PC-3 (cell line): Measurements from ENCODE around the gene DHDDS. TPM values are rescaled to one million over a fixed set of nuclear protein-coding genes. Genes with fewer than 3 reads are reported as not detected.

Experiments
- ATAC-seq: fragments of 200-7000 bp; cut with Tn5 transposase; 2 replicates; pipeline ENCODE4 v1.9.1; 2020; ENCODE audit warnings: mild to moderate bottlenecking, moderate library complexity
- BruUV-seq: library from RNA; stranded (reverse); fragments of 400-500 nt; replicated peaks from 2 replicates; lab custom pipeline; 2021; lab: Mats Ljungman, UMichigan
- CTCF ChIA-PET: fragments of 300-600 bp; sonication (Branson Sonifier 250); formaldehyde crosslinking; loops from one replicate; lab custom pipeline; 2022; ENCODE audit warnings: antibody characterized with exemption; lab: Charles Lee
- POLR2A ChIA-PET: fragments of 300-600 bp; sonication (Branson Sonifier 250); formaldehyde crosslinking; loops from one replicate; lab custom pipeline; 2022; ENCODE audit warnings: antibody characterized with exemption; ENCODE audit not compliant: unreplicated experiment; lab: Charles Lee
- DNase-seq: peaks from one replicate; pipeline ENCODE4 v3.0.0-alpha.2; 2015
- H2AFZ ChIP-seq: fragments of 300-600 bp; sonication (generic); 2 replicates; pipeline ENCODE4 v1.6.0; 2016; ENCODE audit warnings: antibody characterized with exemption, low read length
- H3F3A ChIP-seq: fragments of 300-600 bp; sonication (generic); one replicate; pipeline ENCODE4 v1.6.0; 2017; ENCODE audit warnings: antibody characterized with exemption, low read length, control low read depth, mild to moderate bottlenecking; ENCODE audit not compliant: unreplicated experiment
- H3K27ac ChIP-seq: fragments of 300-600 bp; sonication (generic); 2 replicates; pipeline ENCODE4 v1.5.1; 2016; ENCODE audit warnings: mild to moderate bottlenecking, low read length
- H3K27me3 ChIP-seq: fragments of 300-600 bp; sonication (generic); 2 replicates; pipeline ENCODE4 v1.6.1; 2016; ENCODE audit warnings: low read length, mixed read lengths
- H3K36me3 ChIP-seq: fragments of 300-600 bp; sonication (generic); 2 replicates; pipeline ENCODE4 v1.6.1; 2016; ENCODE audit warnings: low read depth, mixed run types, low read length, mixed read lengths
- H3K4me1 ChIP-seq: fragments of 300-600 bp; sonication (generic); 2 replicates; pipeline ENCODE4 v1.5.1; 2016; ENCODE audit warnings: low read length; ENCODE audit not compliant: insufficient read depth
- H3K4me2 ChIP-seq: fragments of 300-600 bp; sonication (generic); 2 replicates; pipeline ENCODE4 v1.6.0; 2016; ENCODE audit warnings: low read length
- H3K4me3 ChIP-seq: fragments of 300-600 bp; sonication (generic); 2 replicates; pipeline ENCODE4 v1.5.1; 2016; ENCODE audit warnings: mild to moderate bottlenecking, low read length, mixed read lengths
- H3K79me2 ChIP-seq: fragments of 300-600 bp; sonication (generic); 2 replicates; pipeline ENCODE4 v1.6.1; 2017; ENCODE audit warnings: low read length, mixed read lengths
- H3K9ac ChIP-seq: fragments of 300-600 bp; sonication (generic); 2 replicates; pipeline ENCODE4 v1.6.0; 2016; ENCODE audit warnings: mild to moderate bottlenecking, low read length
- H3K9me2 ChIP-seq: fragments of 300-600 bp; sonication (generic); replicated peaks from 2 replicates; pipeline ENCODE4 v1.6.1; 2016; ENCODE audit warnings: mixed run types, low read length, mixed read lengths
- H3K9me3 ChIP-seq: fragments of 300-600 bp; sonication (generic); 2 replicates; pipeline ENCODE4 v1.6.1; 2016; ENCODE audit warnings: low read length, mixed read lengths
- H4K20me1 ChIP-seq: fragments of 300-600 bp; sonication (generic); 2 replicates; pipeline ENCODE4 v1.6.1; 2016; ENCODE audit warnings: low read length, mixed read lengths
- CTCF ChIP-seq: fragments of 300-600 bp; sonication (generic); conservative IDR thresholded peaks from 2 replicates; pipeline ENCODE4 v1.5.1; 2017; ENCODE audit warnings: antibody characterized with exemption, low read depth, mild to moderate bottlenecking, low read length
- EZH2 ChIP-seq: fragments of 300-600 bp; sonication (generic); IDR thresholded peaks from one replicate; pipeline ENCODE4 v1.6.1; 2017; ENCODE audit warnings: antibody characterized with exemption, mild to moderate bottlenecking, low read length; ENCODE audit not compliant: unreplicated experiment
- EZH2phosphoT487 ChIP-seq: fragments of 300-600 bp; sonication (generic); IDR thresholded peaks from 2 replicates; pipeline ENCODE4 v1.6.1; 2018; ENCODE audit warnings: mild to moderate bottlenecking, antibody characterized with exemption, low read length, borderline replicate concordance
- intact Hi-C: fragments of 100-400 bp; cut with micrococcal nuclease; formaldehyde crosslinking; loops from 2 replicates; pipeline ENCODE4 v1.9.0; 2023
- total RNA-seq: library from RNA; depleted of rRNA; stranded (reverse); fragments of >200 nt; gene quantifications from 2 replicates; pipeline ENCODE4 v1.2.3, GENCODE V29; 2014

The DHDDS gene
- total RNA-seq, 1 experiment from 2014 or later, result 49.6 TPM

- Histone ChIP-seq H3K9me3 (no peaks in the 10 kb centered on the region), H3K27ac (no peak overlapping the region), H3K4me1 (peaks cover 29% of the 10 kb centered on the region), H3K9me2 (no peaks in the 10 kb centered on the region), H3K79me2 (no peaks in the 10 kb centered on the region), H4K20me1 (no peaks in the 10 kb centered on the region), H2AFZ (no peak overlapping the region), H3F3A (no peaks in the 10 kb centered on the region), H3K4me3 (no peak overlapping the region), H3K36me3 (no peaks in the 10 kb centered on the region), H3K27me3 (no peaks in the 10 kb centered on the region), H3K4me2 (no peak overlapping the region), H3K9ac (no peak overlapping the region)
- no peak for TF ChIP-seq CTCF
- no peak for TF ChIP-seq EZH2
- TF ChIP-seq EZH2phosphoT487, result no peak
- ATAC-seq, result no peak
- DNase-seq, result no peak
- CTCF ChIA-PET, result interaction anchor here (0.6 kb wide), 1 partner anchor 16 kb away, joined by 3 read pairs; no protein-coding TSS in a partner anchor
- intact Hi-C loops, result no loop called here
- no TSS peak for BruUV-seq
- POLR2A ChIA-PET, result no interaction called here
These were observed 42.4 kb upstream of the DHDDS start for GRCh38 chr1:26389604-26390247.

GRCh38 chr1:26391450-26391849 lies 40.7 kb upstream of the DHDDS start:
- BruUV-seq, result no TSS peak
- Histone ChIP-seq H3K27ac (no peak overlapping the region), H3K9me3 (no peaks in the 10 kb centered on the region), H3K4me3 (no peak overlapping the region), H3K9ac (no peak overlapping the region), H3K36me3 (no peaks in the 10 kb centered on the region), H3K27me3 (no peaks in the 10 kb centered on the region), H2AFZ (peak overlapping the region; percentile 24; the same call in 1 of the 2 replicates), H3K79me2 (no peaks in the 10 kb centered on the region), H3F3A (no peaks in the 10 kb centered on the region), H3K9me2 (no peaks in the 10 kb centered on the region), H3K4me1 (peaks cover 20% of the 10 kb centered on the region), H4K20me1 (no peaks in the 10 kb centered on the region), H3K4me2 (no peak overlapping the region)
- peak; percentile 79 for ATAC-seq
- ChIA-PET CTCF (interaction anchor here (0.5 to 1.1 kb wide), 6 partner anchors 13 to 496 kb away, joined by 3 to 10 read pairs (median 4); no protein-coding TSS in a partner anchor), POLR2A (no interaction called here)
- intact Hi-C loops, result loop anchor here (1.0 kb wide), 3 partner anchors 28 to 113 kb away; no protein-coding TSS in a partner anchor
- DNase-seq, result peak; percentile 73
- TF ChIP-seq CTCF (peak; percentile 91), EZH2 (no peak), EZH2phosphoT487 (no peak)

DNA sequence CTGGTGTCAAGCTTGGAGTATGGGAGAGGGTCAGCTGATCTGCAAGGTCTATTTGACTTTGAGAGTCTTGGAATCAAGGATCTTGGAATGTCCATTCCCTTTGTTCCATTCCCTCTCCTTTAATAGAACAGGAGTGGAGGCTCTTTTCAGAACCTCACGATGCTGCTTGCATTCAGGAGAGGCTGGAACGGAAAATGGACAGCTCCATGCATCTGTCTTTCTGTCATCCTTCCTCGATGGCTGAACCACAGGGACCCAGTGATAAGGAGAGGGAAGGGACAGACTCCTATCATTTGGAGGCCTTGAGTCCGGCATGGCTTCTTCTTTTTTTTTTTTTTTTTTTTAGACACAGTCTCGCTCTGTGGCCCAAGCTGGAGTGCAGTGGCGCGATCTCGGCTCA lies 36.4 kb upstream of the DHDDS start:
- no peak for ATAC-seq
- Histone ChIP-seq H3K4me3 (no peak overlapping the region), H3K79me2 (no peaks in the 10 kb centered on the region), H3F3A (no peaks in the 10 kb centered on the region), H3K9me2 (no peaks in the 10 kb centered on the region), H2AFZ (no peak overlapping the region), H3K27me3 (no peaks in the 10 kb centered on the region), H3K4me2 (no peak overlapping the region), H3K36me3 (no peaks in the 10 kb centered on the region), H3K27ac (no peak overlapping the region), H3K9me3 (no peaks in the 10 kb centered on the region), H3K4me1 (no peaks in the 10 kb centered on the region; the same call in 1 of the 2 replicates), H3K9ac (no peak overlapping the region), H4K20me1 (no peaks in the 10 kb centered on the region)
- no TSS peak for BruUV-seq
- POLR2A ChIA-PET, result no interaction called here
- TF ChIP-seq CTCF, result 0 out of 2 replicates have a peak, but pooled peaks have one; percentile 23
- no peak for TF ChIP-seq EZH2
- TF ChIP-seq EZH2phosphoT487, result no peak
- no peak for DNase-seq
- intact Hi-C loops, result no loop called here
- CTCF ChIA-PET, result no interaction called here
